HG03280 (cell line): ENCODE data around the gene SMIM8.
A peak's percentile ranks its signal among the peaks of the same experiment; 100 is the strongest.
"Not testable (repeated sequence)": the region's sequence is repeated elsewhere in the genome, so short reads cannot be mapped to it uniquely, and the experiment has no call there.

Experiments
- ATAC-seq: cut with Tn5 transposase; IDR thresholded peaks from one replicate; pipeline ENCODE4 v1.9.1; 2021; ENCODE audit warnings: mild to moderate bottlenecking, moderate library complexity; ENCODE audit not compliant: unreplicated experiment

The SMIM8 gene

DNA sequence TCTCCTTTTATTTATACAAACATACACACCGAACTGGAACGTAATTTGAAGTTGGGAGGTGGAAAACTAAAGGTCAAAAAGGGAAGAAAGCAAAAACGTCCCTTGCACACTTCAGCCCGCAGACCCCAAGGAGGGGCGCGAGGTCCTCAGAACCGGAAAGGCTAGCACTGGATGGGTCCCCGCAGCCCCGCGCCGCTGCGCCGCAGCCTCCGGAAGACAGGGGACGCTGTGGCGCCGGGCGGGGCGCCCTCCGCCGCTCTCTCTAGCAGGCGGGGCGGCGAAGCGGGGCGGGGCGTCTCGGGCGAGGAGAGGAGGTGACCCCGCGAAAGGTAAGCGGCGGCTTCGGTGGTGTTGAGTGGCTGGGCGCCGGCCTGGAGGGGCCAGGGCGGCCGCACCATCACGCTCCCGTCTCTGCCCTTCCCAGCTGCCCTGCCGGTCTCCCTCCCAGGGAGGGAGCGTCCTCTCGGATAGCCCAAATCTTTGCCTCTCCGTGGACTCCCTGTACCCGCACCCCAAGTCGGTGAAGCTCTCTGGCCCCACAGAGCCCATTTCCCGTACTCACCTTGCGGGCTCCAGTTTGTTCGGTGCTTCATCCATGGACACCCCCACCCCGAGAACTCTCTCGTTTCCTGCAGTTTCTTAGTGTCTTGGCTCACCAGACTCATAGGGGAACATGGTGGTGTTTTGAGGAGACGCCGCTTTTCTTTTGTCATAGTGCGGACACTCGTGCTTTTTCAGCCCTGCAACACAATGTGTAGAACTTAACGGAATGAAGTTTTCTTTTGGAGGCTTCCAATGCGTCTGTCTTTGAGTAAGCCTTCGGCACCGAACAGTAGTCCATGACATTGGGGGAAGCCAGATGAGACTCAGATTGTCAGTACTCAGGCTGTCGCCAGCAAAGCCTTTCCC, at the start of gene SMIM8:
Gene SMIM8 (plus strand): TSS at position 285 of the 909 bp plus-strand sequence. CDS start 14,444 bp downstream, outside the sequence.
- ATAC-seq = peak; percentile 100

GRCh38 chr6:87274660-87275274, 47.6 kb upstream of the SMIM8 start:
- ATAC-seq = no peak

- no peak for ATAC-seq
Observed at GRCh38 chr6:87276624-87277023, 45.8 kb upstream of the SMIM8 start.

GRCh38 chr6:87277123-87277522, 45.3 kb upstream of the SMIM8 start:
- ATAC-seq = no peak

- no peak for ATAC-seq
Observed at GRCh38 chr6:87279196-87279595, 43.2 kb upstream of the SMIM8 start.

- ATAC-seq = no peak
Observed at GRCh38 chr6:87281426-87281825, 41.0 kb upstream of the SMIM8 start.

DNA sequence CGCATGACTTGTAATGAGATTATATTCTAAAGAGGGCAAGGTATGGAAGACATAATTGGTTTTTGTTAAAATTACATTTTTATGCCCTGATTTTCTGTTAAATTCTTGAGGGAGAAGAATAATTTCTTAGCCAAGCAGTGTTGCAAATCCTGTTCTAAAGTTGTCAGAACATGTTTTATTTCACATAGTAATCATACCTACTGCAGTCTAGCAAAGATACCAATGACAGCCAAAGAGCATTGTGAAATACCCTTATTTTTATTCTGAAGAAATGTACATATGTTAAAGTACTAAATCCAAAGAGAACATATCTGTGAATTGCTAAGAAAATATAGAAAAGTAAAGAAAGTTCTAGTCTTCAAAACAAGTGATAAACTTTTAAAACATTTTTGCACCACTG, 39.6 kb upstream of the SMIM8 start:
- no peak for ATAC-seq

GRCh38 chr6:87283461-87283860, 38.9 kb upstream of the SMIM8 start:
- ATAC-seq = no peak

DNA sequence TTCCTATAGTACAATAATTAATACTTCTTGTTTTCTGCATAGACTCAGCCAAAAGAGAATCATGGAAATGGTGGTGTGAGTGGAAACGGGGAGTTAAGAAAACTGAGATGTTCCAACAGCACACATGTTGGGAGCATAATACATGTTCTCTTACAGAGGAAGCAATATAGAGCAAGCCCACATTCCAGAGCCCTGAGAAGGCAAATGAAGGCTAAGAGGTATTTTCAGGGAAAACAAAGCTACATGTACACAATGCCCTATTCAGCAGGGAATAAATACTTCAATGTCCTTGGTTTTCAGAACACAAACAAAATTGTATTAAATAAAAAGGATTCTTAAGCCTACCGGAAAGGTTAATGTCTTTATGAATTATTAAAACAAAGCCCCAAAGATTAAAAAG, 35.1 kb upstream of the SMIM8 start:
- ATAC-seq = no peak

DNA sequence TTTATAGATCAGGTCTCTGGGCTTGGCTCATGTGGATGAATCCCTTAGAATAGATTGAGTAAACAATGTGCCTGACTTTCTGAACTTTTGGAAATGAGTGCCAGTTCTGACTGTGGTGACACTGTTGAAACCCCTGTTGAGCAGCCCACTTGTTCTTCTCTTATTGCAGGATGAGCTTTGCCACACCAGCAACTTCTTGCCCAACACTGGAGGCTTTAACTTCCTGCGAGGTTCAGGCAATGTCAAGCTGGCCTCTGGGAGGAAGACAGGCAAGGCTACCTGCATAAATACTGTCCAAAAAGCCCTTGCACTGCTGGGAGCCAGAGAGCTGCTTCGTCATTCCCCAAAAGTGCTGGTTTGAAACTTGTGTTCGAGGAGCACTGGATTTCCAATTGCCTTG, 32.8 kb upstream of the SMIM8 start:
- no peak for ATAC-seq

GRCh38 chr6:87291883-87292282, 30.5 kb upstream of the SMIM8 start:
- ATAC-seq = no peak

GRCh38 chr6:87293526-87293925, 28.9 kb upstream of the SMIM8 start:
- ATAC-seq = no peak

DNA sequence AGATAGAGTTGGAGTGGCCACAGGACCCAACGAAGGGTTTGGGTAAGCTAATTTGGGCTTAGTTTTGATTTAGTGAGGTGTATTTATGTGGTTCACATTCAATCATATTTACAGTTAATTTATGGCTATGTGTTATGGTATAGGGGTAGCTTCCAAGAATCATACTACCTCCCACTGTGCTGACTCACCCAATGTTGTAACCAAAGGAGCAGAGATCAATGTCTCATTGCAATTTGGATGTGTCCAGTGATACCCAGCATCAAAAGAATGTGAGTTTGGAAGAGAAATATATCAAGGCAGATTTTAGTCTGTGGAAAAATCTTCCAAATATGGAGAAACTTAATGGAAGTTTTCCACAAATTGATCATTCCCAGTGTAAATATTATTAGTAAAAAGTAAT, 25.3 kb upstream of the SMIM8 start:
- ATAC-seq = no peak

DNA sequence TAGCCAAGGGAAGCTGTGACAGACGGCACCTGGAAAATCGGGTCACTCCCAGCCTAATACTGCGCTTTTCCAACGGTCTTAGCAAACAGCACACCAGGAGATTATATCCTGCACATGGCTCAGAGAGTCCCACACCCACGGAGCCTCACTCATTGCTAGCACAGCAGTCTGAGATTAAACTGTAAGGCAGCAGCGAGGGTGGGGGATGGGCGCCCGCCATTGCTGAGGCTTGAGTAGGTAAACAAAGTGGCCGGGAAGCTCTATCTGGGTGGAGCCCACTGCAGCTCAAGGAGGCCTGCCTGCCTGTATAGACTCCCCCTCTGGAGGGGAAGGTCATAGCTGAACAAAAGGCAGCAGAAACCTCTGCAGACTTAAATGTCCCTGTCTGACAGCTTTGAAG, 21.1 kb upstream of the SMIM8 start:
- ATAC-seq = not testable (repeated sequence)

DNA sequence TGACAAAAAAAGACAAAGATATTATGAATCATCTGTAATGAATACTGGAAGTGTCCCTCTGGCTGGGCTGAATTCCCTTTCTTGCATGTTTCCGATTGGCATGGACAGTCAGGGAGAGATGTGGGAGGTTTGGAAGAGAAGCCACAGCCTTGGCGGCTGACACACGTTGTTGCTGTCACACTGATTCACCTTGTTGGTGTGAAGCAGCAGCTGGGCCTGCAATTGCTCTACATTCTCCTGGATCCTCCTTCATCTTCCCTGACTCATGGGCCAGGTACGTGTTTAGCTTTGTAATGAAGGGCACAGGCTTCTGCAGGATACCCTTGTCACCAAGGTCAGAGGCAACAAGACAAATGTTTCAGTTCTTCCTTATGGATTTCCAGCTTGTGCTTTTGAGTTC, 13.4 kb upstream of the SMIM8 start:
- no peak for ATAC-seq

GRCh38 chr6:87312860-87313259, 9.5 kb upstream of the SMIM8 start:
- ATAC-seq = no peak

- ATAC-seq = no peak
Observed at GRCh38 chr6:87315071-87315470, 7.3 kb upstream of the SMIM8 start.

DNA sequence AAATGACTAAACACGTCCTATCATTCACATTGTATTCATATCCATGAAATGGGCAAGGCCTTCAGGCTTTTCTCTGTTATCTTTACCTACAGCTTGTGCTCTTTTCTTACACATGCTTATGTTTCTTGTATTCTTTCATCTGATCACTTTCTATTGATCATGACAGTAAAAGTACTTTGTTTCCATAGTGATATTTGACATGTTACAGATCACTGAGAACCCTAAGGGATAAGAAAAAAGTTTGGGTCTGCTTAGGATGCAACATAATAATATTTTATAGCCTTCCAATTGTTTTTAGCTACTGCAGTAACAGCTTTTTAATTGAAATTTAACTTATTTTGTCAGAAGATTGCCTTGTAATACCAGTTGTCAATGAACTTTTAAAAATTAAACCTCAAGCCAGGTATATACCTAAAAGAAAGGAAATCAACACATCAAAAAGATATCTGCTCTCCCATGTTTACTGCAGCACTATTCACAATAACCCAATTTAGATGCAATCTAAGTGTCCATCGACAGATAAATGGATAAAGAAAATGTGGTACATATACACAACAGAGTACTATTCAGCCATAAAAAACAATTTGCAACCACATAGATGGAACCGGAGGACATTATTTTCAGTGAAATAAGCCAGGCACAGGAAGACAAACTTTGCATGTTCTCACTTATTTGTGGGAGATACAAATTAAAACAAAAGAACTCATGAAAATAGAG, 3.0 kb upstream of the SMIM8 start:
- ATAC-seq = no peak

GRCh38 chr6:87323880-87324279, 1.5 kb downstream of the SMIM8 start:
- not testable (repeated sequence) for ATAC-seq

- no peak for ATAC-seq
Observed at GRCh38 chr6:87330961-87331360, 8.6 kb downstream of the SMIM8 start.

GRCh38 chr6:87333033-87333432, 10.6 kb downstream of the SMIM8 start:
- no peak for ATAC-seq
